Aorta (tissue), 5 donors: ENCODE measurements around the gene UBL4B. TPM values are rescaled to one million over a fixed set of nuclear protein-coding genes. Genes with fewer than 3 reads are reported as not detected.
A peak's percentile ranks its signal among the peaks of the same experiment; 100 is the strongest.

Source experiments
- ATAC-seq: fragments of 200-7000 bp; cut with Tn5 transposase; one replicate; pipeline ENCODE4 v1.9.1; 2022; ENCODE audit warnings: moderate library complexity; ENCODE audit not compliant: low FRiP score
- DNase-seq, 2 donors: peaks; one replicate each; pipeline ENCODE4 v3.0.0-alpha.2; 2020
- H3K27ac ChIP-seq, 2 donors: one replicate each; pipeline ENCODE4 v1.5.1; 2013; ENCODE audit warnings: low read length in 2 of 2, mild to moderate bottlenecking in 2 of 2, moderate library complexity in 2 of 2, control low read depth in 1 of 2, inconsistent platforms in 1 of 2, low read depth in 1 of 2
- H3K27me3 ChIP-seq, 2 donors: one replicate each; pipeline ENCODE4 v1.6.1; 2013; ENCODE audit warnings: control low read depth in 1 of 2, low read length in 1 of 2, mild to moderate bottlenecking in 1 of 2, moderate library complexity in 1 of 2; ENCODE audit not compliant: insufficient read depth in 2 of 2, control insufficient read depth in 1 of 2
- H3K36me3 ChIP-seq, 2 donors: one replicate each; pipeline ENCODE4 v1.6.1; 2013; ENCODE audit warnings: control low read depth in 1 of 2, low read length in 1 of 2, mild to moderate bottlenecking in 1 of 2; ENCODE audit not compliant: insufficient read depth in 2 of 2, control insufficient read depth in 1 of 2
- H3K4me1 ChIP-seq, 2 donors: one replicate each; pipeline ENCODE4 v1.6.1; 2013; ENCODE audit warnings: low read length in 2 of 2, control low read depth in 1 of 2, mild to moderate bottlenecking in 1 of 2, moderate library complexity in 1 of 2; ENCODE audit not compliant: insufficient read depth in 2 of 2, control insufficient read depth in 1 of 2
- H3K4me3 ChIP-seq, 2 donors: one replicate each; pipeline ENCODE4 v1.5.1; 2013; ENCODE audit warnings: low read length in 2 of 2, control low read depth in 1 of 2, mild to moderate bottlenecking in 1 of 2
- H3K9me3 ChIP-seq: one replicate; pipeline ENCODE4 v1.6.1; 2013; ENCODE audit warnings: mild to moderate bottlenecking, low read length; ENCODE audit not compliant: control insufficient read depth
- WGBS, 2 donors: extraction: QIAGEN DNeasy Blood & Tissue Kit; methylation state at CpG; one replicate each; pipeline ENCODE4 v1.1.7; 2013; 5-methylcytosine and 5-hydroxymethylcytosine counted together
- intact Hi-C, 2 donors: fragments of 100-400 bp; cut with DNase I; formaldehyde crosslinking; loops; one replicate each; pipeline versions ENCODE4 v1.14.2 to v1.15.0; 2022
- polyA plus RNA-seq, 2 donors: library from polyadenylated mRNA; stranded (reverse); fragments of 200-250 nt; gene quantifications; one replicate each; pipeline ENCODE4 v1.2.3, GENCODE V29; 2013
- total RNA-seq, 2 donors: library from RNA; stranded (reverse); fragmentation: NEBNext Ultra II Directional; extraction: Animal tissue kit (Norgen Biotek cat#: 25700); gene quantifications; one replicate each; pipeline ENCODE4 v1.2.1, GENCODE V29; 2021
- donor health status: healthy with polysubstance abuse.
- donor health status: Bipolar disorder and iron deficiency.
- donor health status: DM: no; HTN: no; CAD: no.
- donor health status: DM: no; HTN: no; CAD: no.
- donor health status: DM: yes; HTN: yes; CAD: no.

Gene UBL4B
- total and polyA plus RNA-seq, 4 donors: not detected

DNA sequence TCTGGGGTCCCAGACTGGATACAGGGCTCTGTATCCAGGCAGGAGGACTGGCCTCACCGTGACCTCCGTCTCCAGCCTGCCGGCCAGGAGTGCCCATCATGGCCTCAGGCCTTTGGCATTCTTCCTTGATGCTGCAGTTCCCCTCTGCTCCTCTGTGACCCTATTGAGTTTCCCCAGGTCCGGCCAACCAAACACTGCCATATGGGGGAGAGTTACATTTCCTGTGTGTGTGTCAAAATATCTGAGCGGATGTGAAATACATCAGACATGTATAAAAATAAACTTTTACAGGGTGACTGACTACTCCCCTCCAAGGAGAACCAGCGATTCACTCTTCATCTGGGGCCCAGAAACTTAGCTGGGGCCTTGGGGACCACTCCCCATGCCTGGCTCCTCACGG is 10.2 kb upstream of the UBL4B start:
- WGBS, 2 donors: 72 to 77% methylated on average over 7 of the region's 7 CpGs
- Histone ChIP-seq H3K4me3 (no peak overlapping the region), H3K9me3 (no peaks in the 10 kb centered on the region), H3K27me3 (no peaks in the 10 kb centered on the region), H3K4me1 (no peaks in the 10 kb centered on the region), H3K27ac (no peak overlapping the region), H3K36me3 (no peaks in the 10 kb centered on the region)
- ATAC-seq: no peak
- no peak for DNase-seq
- intact Hi-C loops: no loop called here

DNA sequence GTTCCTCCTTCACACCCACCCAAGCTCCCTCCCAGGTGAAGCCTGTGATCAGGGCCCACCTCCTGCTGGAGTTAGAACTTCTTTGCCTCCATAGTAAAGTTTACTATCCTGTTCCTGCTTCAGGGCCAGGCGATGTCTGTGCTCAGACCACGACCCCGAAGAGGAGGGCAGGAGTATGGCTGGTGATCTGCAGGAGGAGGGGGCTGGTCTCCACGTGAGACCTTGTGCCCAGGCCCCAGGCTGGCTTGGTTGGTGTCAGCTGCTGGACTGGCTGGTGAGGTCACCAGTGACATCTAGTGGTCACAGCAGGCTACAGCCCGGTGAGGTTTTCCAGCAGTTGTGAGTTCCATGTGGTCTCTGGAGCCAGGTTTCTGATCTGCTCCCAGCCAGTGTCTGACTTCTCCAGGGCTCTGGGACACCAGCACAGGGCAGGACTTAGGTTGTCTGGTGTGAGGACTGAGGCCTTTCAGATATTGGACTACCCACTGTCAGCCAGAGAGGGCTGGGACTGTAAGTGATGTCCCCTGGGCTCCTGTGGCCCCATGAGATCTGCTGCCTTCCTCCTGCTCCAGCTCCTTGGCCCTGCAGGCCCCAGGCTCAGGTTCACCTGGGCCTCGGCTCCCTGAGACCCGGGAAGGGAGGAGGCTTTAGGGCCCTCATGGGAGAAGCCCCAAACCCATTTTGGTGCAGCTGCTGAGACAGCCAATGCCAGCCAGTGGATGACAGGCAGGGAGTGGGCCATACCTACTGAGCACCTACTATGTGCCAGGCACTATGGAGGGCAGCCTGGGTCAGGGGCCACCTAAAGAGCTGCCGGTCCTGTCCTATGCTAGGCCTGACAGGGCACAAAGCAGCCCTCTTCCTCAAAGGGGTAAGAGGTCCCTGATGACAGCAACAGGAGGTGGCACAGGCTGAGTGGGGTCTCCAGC is 6.0 kb upstream of the UBL4B start:
- peak; percentile 74 to 85 for DNase-seq

DNA sequence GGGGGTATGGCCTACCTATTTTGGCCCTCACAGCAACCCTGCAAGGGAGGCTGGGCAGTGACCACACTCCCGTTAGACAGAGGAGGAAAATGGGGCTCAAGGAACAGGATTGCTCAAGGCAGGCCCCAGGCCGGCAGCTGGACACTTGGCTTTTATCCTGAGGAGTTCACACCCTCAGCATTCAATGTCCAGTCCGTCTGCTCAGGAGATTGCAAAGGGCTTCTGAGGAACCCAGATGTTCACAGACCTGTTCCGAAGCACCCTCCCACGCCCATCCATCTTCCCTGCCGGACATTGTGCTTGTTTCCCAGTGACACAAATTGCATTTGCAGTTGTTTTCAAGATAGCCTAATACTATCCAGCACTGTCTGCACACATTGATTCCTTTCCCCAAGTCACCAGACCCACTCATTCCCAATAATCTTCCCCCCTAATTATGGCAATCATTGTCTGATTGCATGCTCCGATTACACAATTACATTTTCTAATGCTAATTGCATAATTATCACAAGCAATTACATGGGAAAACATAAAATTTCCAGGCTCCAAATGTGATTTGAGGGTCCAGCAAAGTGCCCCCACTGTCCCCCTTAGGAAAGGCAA is 4.3 kb upstream of the UBL4B start:
- Histone ChIP-seq H3K36me3 (no peaks in the 10 kb centered on the region), H3K4me3 (no peak overlapping the region), H3K27me3 (no peaks in the 10 kb centered on the region), H3K4me1 (no peaks in the 10 kb centered on the region), H3K27ac (no peak overlapping the region), H3K9me3 (no peaks in the 10 kb centered on the region)
- no peak for ATAC-seq
- WGBS, 2 donors: 76 to 80% methylated on average over 7 of the region's 7 CpGs
- no peak for DNase-seq
- intact Hi-C loops: loop anchor here (2.0 kb wide), 1 partner anchor 53 kb away; no protein-coding TSS in a partner anchor

More for the DNA sequence above, 6.0 kb upstream of the UBL4B start:
- Histone ChIP-seq H3K4me3 (no peak overlapping the region), H3K36me3 (no peaks in the 10 kb centered on the region), H3K9me3 (no peaks in the 10 kb centered on the region), H3K4me1 (no peaks in the 10 kb centered on the region), H3K27me3 (no peaks in the 10 kb centered on the region), H3K27ac (no peak overlapping the region)
- intact Hi-C loops: loop anchor here in 1 of 2 donors (2.0 kb wide), 1 partner anchor 51 kb away; no protein-coding TSS in a partner anchor
- ATAC-seq: peak; percentile 76
- 18 to 21% methylated on average over 8 of the region's 8 CpGs for WGBS, 2 donors

DNA sequence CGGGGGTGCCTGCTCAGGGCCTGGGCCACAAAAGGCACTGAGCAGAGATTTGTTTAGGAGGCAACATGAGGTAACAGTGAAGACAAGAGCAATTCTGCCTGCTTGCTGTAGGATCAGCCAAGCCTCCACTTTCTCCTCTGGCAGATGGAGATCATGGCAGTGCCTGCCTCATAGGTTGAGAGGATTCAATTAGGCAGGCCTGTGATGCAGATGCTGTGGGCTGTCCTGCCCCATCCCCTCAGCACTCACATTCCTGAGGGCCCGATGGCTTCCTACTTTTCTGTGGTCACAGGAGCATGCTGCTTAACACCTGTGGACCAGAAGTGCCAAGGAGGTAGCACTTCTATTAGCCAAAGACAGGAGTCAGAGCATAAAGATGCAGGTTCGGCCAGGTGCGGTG is 1.2 kb upstream of the UBL4B start:
- no peak for ATAC-seq
- intact Hi-C loops: no loop called here
- 87% methylated on average over 4 of the region's 4 CpGs for WGBS, 2 donors

DNA sequence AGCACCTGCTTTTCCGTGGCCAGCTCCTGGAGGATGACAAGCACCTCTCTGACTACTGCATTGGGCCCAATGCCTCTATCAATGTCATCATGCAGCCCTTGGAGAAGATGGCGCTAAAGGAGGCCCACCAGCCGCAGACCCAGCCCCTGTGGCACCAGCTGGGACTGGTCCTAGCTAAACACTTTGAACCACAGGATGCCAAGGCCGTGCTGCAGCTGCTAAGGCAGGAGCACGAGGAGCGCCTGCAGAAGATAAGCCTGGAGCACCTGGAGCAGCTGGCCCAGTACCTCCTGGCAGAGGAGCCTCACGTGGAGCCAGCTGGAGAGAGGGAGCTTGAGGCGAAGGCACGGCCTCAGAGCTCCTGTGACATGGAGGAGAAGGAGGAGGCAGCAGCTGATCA is 413 bp downstream of the UBL4B start:
- intact Hi-C loops: no loop called here
- WGBS, 2 donors: 75 to 80% methylated on average over 9 of the region's 9 CpGs

More for the DNA sequence above, 1.2 kb upstream of the UBL4B start:
- Histone ChIP-seq H3K27ac (no peak overlapping the region), H3K27me3 (no peaks in the 10 kb centered on the region), H3K4me1 (no peaks in the 10 kb centered on the region), H3K36me3 (no peaks in the 10 kb centered on the region), H3K4me3 (no peak overlapping the region), H3K9me3 (no peaks in the 10 kb centered on the region)
- no peak for DNase-seq

DNA sequence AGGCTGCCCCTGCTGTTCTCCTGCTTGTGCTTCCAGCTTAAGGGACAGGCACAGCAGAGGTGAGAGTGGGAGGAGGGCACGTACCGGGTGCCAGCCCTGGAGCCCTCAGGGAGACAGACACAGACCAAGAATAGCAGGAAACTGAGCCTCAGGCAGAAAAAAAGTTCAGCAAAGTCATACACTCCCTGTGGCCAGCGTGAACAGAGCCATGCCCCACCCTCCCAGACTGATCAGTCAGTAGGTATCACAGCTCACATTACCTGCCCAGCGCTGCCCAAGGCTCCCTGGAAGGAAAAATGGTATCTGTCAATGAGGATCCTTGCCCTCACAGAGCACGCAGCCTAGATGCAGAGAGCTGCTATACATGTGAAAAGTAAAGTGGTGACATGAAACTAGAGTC is 1.3 kb downstream of the UBL4B start:
- WGBS, 2 donors: 62 to 67% methylated on average over 5 of the region's 5 CpGs
- DNase-seq (no peak), ATAC-seq (no peak)

More for the DNA sequence above, 413 bp downstream of the UBL4B start:
- no peaks in the 10 kb centered on the region for H3K4me1 ChIP-seq
- H3K36me3 ChIP-seq: no peaks in the 10 kb centered on the region
- H3K27me3 ChIP-seq: no peaks in the 10 kb centered on the region
- DNase-seq (no peak), ATAC-seq (no peak)
- H3K9me3 ChIP-seq: no peaks in the 10 kb centered on the region
- H3K4me3 ChIP-seq: no peak overlapping the region
- no peak overlapping the region for H3K27ac ChIP-seq

DNA sequence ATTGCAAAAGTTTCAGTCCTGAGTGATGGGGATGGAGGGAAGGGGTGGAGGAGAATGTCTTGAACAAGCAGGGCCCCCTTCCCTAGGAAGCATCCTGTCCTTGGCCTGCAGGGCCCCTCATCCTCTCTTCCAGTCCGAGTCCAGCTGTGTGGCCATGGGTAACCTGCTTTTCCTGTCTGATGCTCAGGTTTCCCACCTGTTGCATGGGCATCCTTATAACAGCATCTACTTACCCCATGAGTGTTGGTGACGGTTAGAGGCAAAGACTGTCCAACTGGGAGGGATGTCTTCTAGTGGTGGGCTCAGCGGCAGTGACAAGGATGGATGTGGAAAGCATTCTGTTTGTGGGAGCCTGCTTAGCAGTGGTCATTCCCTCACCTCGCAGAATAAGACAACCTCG is 1.9 kb downstream of the UBL4B start:
- 86 to 89% methylated on average over 5 of the region's 5 CpGs for WGBS, 2 donors

More for the DNA sequence above, 1.3 kb downstream of the UBL4B start:
- H3K9me3 ChIP-seq: no peaks in the 10 kb centered on the region
- no peak overlapping the region for H3K4me3 ChIP-seq
- H3K27ac ChIP-seq: no peak overlapping the region
- no peaks in the 10 kb centered on the region for H3K4me1 ChIP-seq
- intact Hi-C loops: no loop called here
- H3K36me3 ChIP-seq: no peaks in the 10 kb centered on the region
- H3K27me3 ChIP-seq: no peaks in the 10 kb centered on the region

DNA sequence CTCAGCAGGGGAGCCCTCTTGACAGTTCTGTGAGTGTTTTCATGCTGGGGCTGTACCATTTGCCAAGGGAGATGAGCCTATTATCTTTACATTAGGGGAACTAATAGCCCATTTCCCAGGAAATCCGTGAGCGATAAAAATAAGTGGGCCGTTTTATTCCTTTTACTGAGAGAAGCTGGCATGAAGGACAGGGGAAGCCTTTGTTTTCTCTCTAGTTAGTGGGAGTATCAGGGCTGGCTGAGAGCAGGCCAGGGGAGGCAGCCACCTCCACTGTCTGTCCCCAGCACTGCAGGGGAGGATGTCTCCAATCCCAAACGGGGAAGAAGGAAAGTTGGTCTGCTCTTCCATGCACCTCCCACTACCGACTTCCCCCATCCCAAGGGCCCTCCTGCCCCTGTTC is 2.5 kb downstream of the UBL4B start:
- WGBS, 2 donors: 66 to 72% methylated on average over 5 of the region's 5 CpGs
- Histone ChIP-seq H3K9me3 (no peaks in the 10 kb centered on the region), H3K27ac (no peak overlapping the region), H3K27me3 (no peaks in the 10 kb centered on the region), H3K4me3 (no peak overlapping the region), H3K36me3 (no peaks in the 10 kb centered on the region), H3K4me1 (no peaks in the 10 kb centered on the region)
- DNase-seq: peak in 1 of 2 donors; percentile 30
- ATAC-seq: no peak
- intact Hi-C loops: no loop called here

More for the DNA sequence above, 1.9 kb downstream of the UBL4B start:
- ATAC-seq: no peak
- no peak overlapping the region for H3K27ac ChIP-seq
- H3K4me1 ChIP-seq: no peaks in the 10 kb centered on the region
- no peak for DNase-seq
- intact Hi-C loops: no loop called here
- H3K36me3 ChIP-seq: no peaks in the 10 kb centered on the region
- H3K4me3 ChIP-seq: no peak overlapping the region
- H3K9me3 ChIP-seq: no peaks in the 10 kb centered on the region
- H3K27me3 ChIP-seq: no peaks in the 10 kb centered on the region
